Skeletal muscle tissue (tissue), 4 donors: ENCODE results near the gene AQP12B. TPM values are rescaled to one million over a fixed set of nuclear protein-coding genes. Genes with fewer than 3 reads are reported as not detected.
"Not testable (repeated sequence)": the region's sequence is repeated elsewhere in the genome, so short reads cannot be mapped to it uniquely, and the experiment has no call there.

Source experiments
- H3K27ac ChIP-seq: one replicate; pipeline ENCODE4 v1.7.0; 2013; ENCODE audit warnings: mild to moderate bottlenecking, low read depth, low read length, inconsistent platforms
- H3K27me3 ChIP-seq, 3 donors: one replicate each; pipeline ENCODE4 v1.7.0; 2013; ENCODE audit warnings: low read length in 3 of 3; ENCODE audit not compliant: control insufficient read depth in 3 of 3, insufficient read depth in 3 of 3
- H3K36me3 ChIP-seq, 3 donors: one replicate each; pipeline ENCODE4 v1.7.0; 2013; ENCODE audit warnings: low read length in 3 of 3; ENCODE audit not compliant: control insufficient read depth in 3 of 3, insufficient read depth in 3 of 3
- H3K4me1 ChIP-seq, 3 donors: one replicate each; pipeline ENCODE4 v1.7.0; 2013; ENCODE audit warnings: low read length in 3 of 3, mild to moderate bottlenecking in 3 of 3; ENCODE audit not compliant: control insufficient read depth in 3 of 3, insufficient read depth in 3 of 3
- H3K4me3 ChIP-seq, 3 donors: one replicate each; pipeline ENCODE4 v1.7.0; 2013; ENCODE audit warnings: low read length in 3 of 3
- H3K9ac ChIP-seq, 3 donors: one replicate each; pipeline ENCODE4 v1.7.0; 2013; ENCODE audit warnings: low read length in 3 of 3, mild to moderate bottlenecking in 3 of 3, moderate library complexity in 2 of 3, low read depth in 1 of 3
- H3K9me3 ChIP-seq, 3 donors: one replicate each; pipeline ENCODE4 v1.7.0; 2013; ENCODE audit warnings: low read length in 3 of 3; ENCODE audit not compliant: control insufficient read depth in 3 of 3
- total RNA-seq: library from RNA; depleted of rRNA; stranded (reverse); fragments of >200 nt; gene quantifications from one replicate; pipeline ENCODE4 v1.2.3, GENCODE V29; 2014
- donor health status: Osteomylitis.

AQP12B gene
- total RNA-seq, 1 donor from 2014 or later = not detected

GRCh38 chr2:240691075-240691427 lies 8.4 kb upstream of the AQP12B start:
- H3K36me3 ChIP-seq, H3K4me1 ChIP-seq, H3K4me3 ChIP-seq, H3K27me3 ChIP-seq, H3K27ac ChIP-seq, H3K9me3 ChIP-seq, H3K9ac ChIP-seq: not testable (repeated sequence)

GRCh38 chr2:240690421-240691074 lies 7.9 kb upstream of the AQP12B start:
- not testable (repeated sequence) for H3K9ac ChIP-seq, H3K4me1 ChIP-seq, H3K4me3 ChIP-seq, H3K36me3 ChIP-seq, H3K27ac ChIP-seq, H3K9me3 ChIP-seq
- peaks cover 0 to 11% (median 0%) of the 10 kb centered on the region in 3 donors for H3K27me3 ChIP-seq

- no peaks in the 10 kb centered on the region for H3K9me3 ChIP-seq
- no peaks in the 10 kb centered on the region for H3K36me3 ChIP-seq
- no peak overlapping the region for H3K4me3 ChIP-seq
- H3K27ac ChIP-seq = no peak overlapping the region
- peaks cover 0 to 11% (median 0%) of the 10 kb centered on the region in 3 donors for H3K27me3 ChIP-seq
- no peak overlapping the region for H3K9ac ChIP-seq
- H3K4me1 ChIP-seq = peaks cover 0 to 5% (median 4%) of the 10 kb centered on the region in 3 donors
These were observed 7.3 kb upstream of the AQP12B start for GRCh38 chr2:240689975-240690374.

- H3K27ac ChIP-seq = no peak overlapping the region
- no peak overlapping the region for H3K4me3 ChIP-seq
- no peaks in the 10 kb centered on the region for H3K36me3 ChIP-seq
- H3K9me3 ChIP-seq = no peaks in the 10 kb centered on the region
- H3K27me3 ChIP-seq = peaks cover 0 to 14% (median 0%) of the 10 kb centered on the region in 3 donors
- no peak overlapping the region for H3K9ac ChIP-seq
- H3K4me1 ChIP-seq = peaks cover 0 to 5% (median 4%) of the 10 kb centered on the region in 3 donors
These were observed 5.9 kb upstream of the AQP12B start for GRCh38 chr2:240688553-240688919.

GRCh38 chr2:240687741-240688552 lies 5.3 kb upstream of the AQP12B start:
- Histone ChIP-seq H3K27me3 (peaks cover 0 to 14% (median 0%) of the 10 kb centered on the region in 3 donors), H3K9ac (no peak overlapping the region), H3K4me1 (peaks cover 0 to 5% (median 4%) of the 10 kb centered on the region in 3 donors), H3K9me3 (no peaks in the 10 kb centered on the region), H3K4me3 (no peak overlapping the region), H3K36me3 (no peaks in the 10 kb centered on the region), H3K27ac (no peak overlapping the region)

GRCh38 chr2:240687045-240687740 lies 4.5 kb upstream of the AQP12B start:
- H3K36me3 ChIP-seq = no peaks in the 10 kb centered on the region

GRCh38 chr2:240686460-240686859 lies 3.8 kb upstream of the AQP12B start:
- H3K27me3 ChIP-seq = peaks cover 0 to 14% (median 0%) of the 10 kb centered on the region in 3 donors
- no peak overlapping the region for H3K9ac ChIP-seq
- H3K9me3 ChIP-seq = no peaks in the 10 kb centered on the region
- H3K4me1 ChIP-seq = peaks cover 0 to 5% (median 4%) of the 10 kb centered on the region in 3 donors
- H3K36me3 ChIP-seq = no peaks in the 10 kb centered on the region
- H3K27ac ChIP-seq = no peak overlapping the region
- H3K4me3 ChIP-seq = no peak overlapping the region

More at GRCh38 chr2:240687045-240687740, 4.5 kb upstream of the AQP12B start:
- no peak overlapping the region for H3K9ac ChIP-seq
- no peak overlapping the region for H3K27ac ChIP-seq
- H3K4me1 ChIP-seq = peaks cover 0 to 5% (median 4%) of the 10 kb centered on the region in 3 donors
- H3K9me3 ChIP-seq = no peaks in the 10 kb centered on the region
- H3K27me3 ChIP-seq = peaks cover 0 to 14% (median 0%) of the 10 kb centered on the region in 3 donors
- H3K4me3 ChIP-seq = no peak overlapping the region

GRCh38 chr2:240685771-240686371 lies 3.2 kb upstream of the AQP12B start:
- Histone ChIP-seq H3K9ac (no peak overlapping the region), H3K36me3 (no peaks in the 10 kb centered on the region), H3K27ac (no peak overlapping the region), H3K4me3 (no peak overlapping the region), H3K9me3 (no peaks in the 10 kb centered on the region), H3K4me1 (peaks cover 0 to 5% (median 4%) of the 10 kb centered on the region in 3 donors), H3K27me3 (peaks cover 0 to 14% (median 0%) of the 10 kb centered on the region in 3 donors)

GRCh38 chr2:240683980-240684728 lies 1.5 kb upstream of the AQP12B start:
- not testable (repeated sequence) for H3K36me3 ChIP-seq, H3K9me3 ChIP-seq, H3K27ac ChIP-seq, H3K4me1 ChIP-seq, H3K9ac ChIP-seq, H3K4me3 ChIP-seq
- H3K27me3 ChIP-seq = peaks cover 0 to 14% (median 0%) of the 10 kb centered on the region in 3 donors
